LNCaP clone FGC (cell line): ENCODE data around the gene MIS18A.

Experiments
- DNase-seq: peaks from one replicate; pipeline ENCODE4 v3.0.0-alpha.2; 2011; ENCODE audit warnings: low read depth
- H3K4me3 ChIP-seq: 2 replicates; pipeline ENCODE4 v1.5.1; 2011; ENCODE audit warnings: mild to moderate bottlenecking, low read depth, low read length, control low read depth
- TF ChIP-seq, protein P1 (sequence below): IDR thresholded peaks from 2 replicates; pipeline ENCODE4 v1.5.1; 2012; ENCODE audit warnings: mild to moderate bottlenecking; ENCODE audit not compliant: control insufficient read depth, insufficient read depth; ENCODE audit errors: extremely low read depth

The MIS18A gene

DNA sequence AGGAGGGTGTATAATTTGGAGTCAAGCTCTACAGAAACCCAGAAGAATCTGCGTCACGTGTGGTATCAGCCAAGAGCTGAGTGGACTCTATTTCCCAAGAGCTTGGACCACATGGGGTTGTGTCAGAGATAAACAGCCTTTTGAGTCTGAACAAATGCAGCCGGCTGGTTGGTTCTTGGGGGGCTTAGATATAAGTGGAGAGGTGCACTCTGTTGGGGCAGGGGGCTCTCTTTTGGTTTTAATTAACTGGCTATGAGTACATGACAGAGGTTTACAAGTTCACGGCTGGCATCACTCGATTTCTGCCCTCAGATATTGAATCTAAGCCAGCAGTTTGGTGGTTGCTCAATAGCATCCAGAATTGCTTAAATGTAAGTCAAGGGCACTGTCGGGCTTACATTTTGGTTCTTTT is 19.3 kb upstream of the MIS18A start:
- TF ChIP-seq, protein P1, sequence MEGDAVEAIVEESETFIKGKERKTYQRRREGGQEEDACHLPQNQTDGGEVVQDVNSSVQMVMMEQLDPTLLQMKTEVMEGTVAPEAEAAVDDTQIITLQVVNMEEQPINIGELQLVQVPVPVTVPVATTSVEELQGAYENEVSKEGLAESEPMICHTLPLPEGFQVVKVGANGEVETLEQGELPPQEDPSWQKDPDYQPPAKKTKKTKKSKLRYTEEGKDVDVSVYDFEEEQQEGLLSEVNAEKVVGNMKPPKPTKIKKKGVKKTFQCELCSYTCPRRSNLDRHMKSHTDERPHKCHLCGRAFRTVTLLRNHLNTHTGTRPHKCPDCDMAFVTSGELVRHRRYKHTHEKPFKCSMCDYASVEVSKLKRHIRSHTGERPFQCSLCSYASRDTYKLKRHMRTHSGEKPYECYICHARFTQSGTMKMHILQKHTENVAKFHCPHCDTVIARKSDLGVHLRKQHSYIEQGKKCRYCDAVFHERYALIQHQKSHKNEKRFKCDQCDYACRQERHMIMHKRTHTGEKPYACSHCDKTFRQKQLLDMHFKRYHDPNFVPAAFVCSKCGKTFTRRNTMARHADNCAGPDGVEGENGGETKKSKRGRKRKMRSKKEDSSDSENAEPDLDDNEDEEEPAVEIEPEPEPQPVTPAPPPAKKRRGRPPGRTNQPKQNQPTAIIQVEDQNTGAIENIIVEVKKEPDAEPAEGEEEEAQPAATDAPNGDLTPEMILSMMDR: no peak
- no peak for DNase-seq
- H3K4me3 ChIP-seq: no peak overlapping the region

DNA sequence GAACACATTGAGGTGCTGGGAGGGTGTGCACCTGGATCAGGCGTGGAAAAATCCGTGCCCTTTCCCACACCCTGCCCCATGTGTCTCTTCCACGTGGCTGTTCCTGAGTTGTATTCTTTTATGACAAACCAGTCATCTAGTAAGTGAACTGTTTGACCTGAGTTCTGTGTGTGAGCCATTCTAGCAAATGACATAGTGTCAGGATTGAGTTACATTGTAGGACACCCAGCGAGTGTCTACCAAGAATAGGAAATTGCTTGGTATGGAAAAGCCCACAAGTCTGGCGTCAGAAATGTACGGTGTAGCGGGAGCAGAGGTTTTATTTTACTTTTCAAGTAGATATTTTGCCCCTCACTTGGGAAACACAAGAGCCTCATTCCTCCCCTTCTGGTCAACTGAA is 18.6 kb upstream of the MIS18A start:
- TF ChIP-seq, protein P1: no peak
- DNase-seq: no peak
- no peak overlapping the region for H3K4me3 ChIP-seq

DNA sequence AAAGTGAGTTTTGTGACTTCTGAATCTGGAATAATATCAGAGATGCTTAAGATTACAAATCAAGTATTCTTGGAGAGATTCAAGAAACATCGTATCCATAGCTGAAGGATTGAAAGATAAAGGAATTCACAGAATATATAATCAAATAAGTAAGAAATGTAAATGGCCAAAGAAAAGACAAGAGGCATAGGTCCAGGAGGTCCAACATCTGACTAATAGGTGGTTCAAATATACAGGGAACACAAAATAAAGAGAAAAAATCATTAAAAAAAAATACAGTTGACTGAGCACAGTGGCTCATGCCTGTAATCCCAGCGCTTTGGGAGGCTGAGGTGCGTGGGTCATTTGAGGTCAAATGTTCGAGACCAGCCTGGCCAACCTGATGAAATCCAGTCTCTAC is 6.6 kb upstream of the MIS18A start:
- no peak for DNase-seq
- no peak overlapping the region for H3K4me3 ChIP-seq
- TF ChIP-seq, protein P1: no peak

DNA sequence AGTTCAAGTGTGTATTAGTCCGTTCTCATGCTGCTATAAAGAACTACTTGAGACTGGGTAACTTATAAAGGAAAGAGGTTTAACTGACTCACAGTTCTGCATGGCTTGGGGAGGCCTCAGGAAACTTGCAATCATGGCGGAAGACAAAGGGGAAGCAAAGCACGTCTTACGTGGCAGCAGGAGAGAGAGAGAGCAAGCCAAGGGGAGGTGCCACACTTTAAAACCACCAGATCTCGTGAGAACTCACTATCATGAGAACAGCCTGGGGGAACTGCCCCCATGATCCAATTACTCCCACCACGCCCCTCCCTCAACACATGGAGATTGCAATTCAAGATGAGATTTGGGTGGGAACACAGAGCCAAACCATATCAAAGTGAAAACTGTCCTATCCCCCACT is 4.1 kb upstream of the MIS18A start:
- TF ChIP-seq, protein P1: no peak
- H3K4me3 ChIP-seq: no peak overlapping the region
- no peak for DNase-seq

DNA sequence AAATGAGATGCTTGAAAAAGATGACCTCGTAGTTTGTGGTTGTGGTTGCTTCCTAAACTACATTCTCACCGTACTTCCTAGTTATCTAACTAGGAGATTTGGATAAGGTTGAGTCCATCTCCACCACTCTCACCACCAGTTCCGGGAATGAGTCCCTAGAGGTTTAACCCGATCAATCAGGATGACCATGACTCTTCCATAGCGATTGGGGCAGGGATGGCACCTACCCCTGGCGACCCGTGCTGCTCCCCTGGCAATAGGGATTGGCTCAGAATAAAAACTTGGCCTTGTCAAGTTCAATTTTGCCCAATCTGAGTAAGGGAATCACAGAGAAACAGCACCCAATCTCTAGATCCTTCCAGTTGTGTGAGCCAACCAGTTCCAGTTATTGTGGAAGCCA is 2.7 kb upstream of the MIS18A start:
- no peak for DNase-seq
- TF ChIP-seq, protein P1: no peak
- no peak overlapping the region for H3K4me3 ChIP-seq

DNA sequence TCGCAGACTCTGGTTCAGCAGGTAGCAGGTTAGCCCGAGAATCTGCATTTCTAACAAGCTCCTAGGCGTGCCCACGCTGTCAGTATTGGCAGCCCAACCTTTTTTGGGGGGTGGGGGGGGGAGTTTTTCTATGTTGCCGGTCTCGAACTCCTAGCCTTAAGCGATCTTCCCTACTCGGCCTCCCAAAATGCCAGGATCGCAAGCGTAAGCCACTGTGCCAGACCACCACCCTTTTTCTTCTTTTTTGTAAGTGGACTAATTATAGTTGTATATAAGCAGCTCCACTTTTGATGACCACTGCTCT is 480 bp upstream of the MIS18A start:
- peak overlapping the region; percentile 91 for H3K4me3 ChIP-seq
- no peak for DNase-seq
- TF ChIP-seq, protein P1: no peak

DNA sequence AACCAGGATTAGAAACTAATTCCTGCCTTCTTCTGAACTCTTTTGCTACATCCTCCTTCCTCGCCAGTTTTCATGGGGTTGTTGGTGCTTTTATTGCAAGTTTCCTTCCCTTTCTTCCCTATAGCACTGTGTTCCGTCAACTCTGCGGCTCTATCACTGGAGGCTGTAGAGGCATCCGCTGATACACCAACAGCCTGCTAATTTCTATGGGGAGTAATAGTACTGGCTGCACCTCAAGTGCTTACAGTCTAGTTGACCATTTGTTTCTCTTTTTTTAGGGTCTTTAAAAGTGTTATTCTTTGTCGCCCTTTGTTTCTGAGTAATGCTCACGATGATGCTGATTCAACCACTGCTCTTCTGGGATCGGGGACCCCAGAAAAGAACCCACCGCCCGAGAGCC is 746 bp downstream of the MIS18A start:
- DNase-seq: no peak
- H3K4me3 ChIP-seq: peak overlapping the region; percentile 91
- TF ChIP-seq, protein P1: no peak
